SK-N-SH treated with all-trans-retinoic acid at 6 μM for 48 hours (cell line): ENCODE results near the gene ADPRM.

ENCODE experiments used
- ATAC-seq: fragments of 200-7000 bp; cut with Tn5 transposase; 3 replicates; pipeline ENCODE4 v1.9.1; 2020; ENCODE audit warnings: mild to moderate bottlenecking, moderate library complexity
- ARNTL ChIP-seq: fragments of 450-650 bp; formaldehyde crosslinking; IDR thresholded peaks from 2 replicates; pipeline ENCODE4 v1.5.0; 2020; ENCODE audit warnings: low read depth, mild to moderate bottlenecking, moderate library complexity, borderline replicate concordance
- BACH2 ChIP-seq: fragments of 250-450 bp; sonication (Bioruptor Pico); IDR thresholded peaks from 2 replicates; pipeline ENCODE4 v1.9.0; 2021; ENCODE audit warnings: mild to moderate bottlenecking, borderline replicate concordance
- CSDC2 ChIP-seq: fragments of 250-450 bp; sonication (Bioruptor Pico); IDR thresholded peaks from 2 replicates; pipeline ENCODE4 v1.5.0; 2020; ENCODE audit warnings: mild to moderate bottlenecking, moderate library complexity
- ESRRG ChIP-seq: fragments of 250-450 bp; sonication (Bioruptor Pico); IDR thresholded peaks from 2 replicates; pipeline ENCODE4 v1.6.1; 2021; ENCODE audit warnings: mild to moderate bottlenecking
- GLIS3 ChIP-seq: fragments of 250-450 bp; sonication (Bioruptor Pico); IDR thresholded peaks from 2 replicates; pipeline ENCODE4 v1.5.0; 2020; ENCODE audit warnings: mild to moderate bottlenecking, moderate library complexity
- ISL1 ChIP-seq: fragments of 250-450 bp; sonication (Bioruptor Pico); IDR thresholded peaks from 2 replicates; pipeline ENCODE4 v2.1.2; 2022; ENCODE audit warnings: mild to moderate bottlenecking, moderate library complexity
- OSR1 ChIP-seq: fragments of 250-450 bp; sonication (Bioruptor Pico); IDR thresholded peaks from 2 replicates; pipeline ENCODE4 v1.8.0; 2022; ENCODE audit warnings: moderate library complexity, mild to moderate bottlenecking, inconsistent platforms
- RARB ChIP-seq: fragments of 250-450 bp; sonication (Bioruptor Pico); IDR thresholded peaks from 2 replicates; pipeline ENCODE4 v1.8.0; 2021; ENCODE audit warnings: mild to moderate bottlenecking, moderate library complexity
- SNAI2 ChIP-seq: fragments of 250-450 bp; sonication (Bioruptor Pico); IDR thresholded peaks from 2 replicates; pipeline ENCODE4 v1.5.0; 2020; ENCODE audit warnings: mild to moderate bottlenecking, moderate library complexity
- TCF4 ChIP-seq: fragments of 250-450 bp; sonication (Bioruptor Pico); IDR thresholded peaks from 2 replicates; pipeline ENCODE4 v1.8.0; 2021; ENCODE audit warnings: mild to moderate bottlenecking, moderate library complexity, borderline replicate concordance
- TOX ChIP-seq: fragments of 250-450 bp; sonication (Bioruptor Pico); IDR thresholded peaks from 2 replicates; pipeline ENCODE4 v1.8.0; 2021; ENCODE audit warnings: mild to moderate bottlenecking, moderate library complexity, borderline replicate concordance
- TSHZ2 ChIP-seq: fragments of 250-450 bp; sonication (Bioruptor Pico); IDR thresholded peaks from 2 replicates; pipeline ENCODE4 v1.5.0; 2020; ENCODE audit warnings: mild to moderate bottlenecking, moderate library complexity
- ZFP3 ChIP-seq: fragments of 250-450 bp; sonication (Bioruptor Pico); IDR thresholded peaks from 2 replicates; pipeline ENCODE4 v1.5.0; 2020; ENCODE audit warnings: mild to moderate bottlenecking, moderate library complexity
- ZFP30 ChIP-seq: fragments of 450-650 bp; formaldehyde crosslinking; IDR thresholded peaks from 2 replicates; pipeline ENCODE4 v1.5.0; 2022; ENCODE audit warnings: mild to moderate bottlenecking, moderate library complexity
- ZNF565 ChIP-seq: fragments of 450-650 bp; formaldehyde crosslinking; conservative IDR thresholded peaks from 2 replicates; pipeline ENCODE4 v1.5.0; 2020; ENCODE audit warnings: low read depth, mild to moderate bottlenecking, moderate library complexity
- ZNF70 ChIP-seq: fragments of 450-650 bp; formaldehyde crosslinking; IDR thresholded peaks from 2 replicates; pipeline ENCODE4 v1.5.0; 2020; ENCODE audit warnings: mild to moderate bottlenecking, moderate library complexity
- ZNF8 ChIP-seq: fragments of 450-650 bp; formaldehyde crosslinking; IDR thresholded peaks from 2 replicates; pipeline ENCODE4 v1.5.0; 2020; ENCODE audit warnings: mild to moderate bottlenecking, moderate library complexity
- TF ChIP-seq, protein P1 (sequence below): fragments of 250-450 bp; sonication (Bioruptor Pico); IDR thresholded peaks from 2 replicates; pipeline ENCODE4 v1.8.0; 2021; ENCODE audit warnings: low read depth, mild to moderate bottlenecking, moderate library complexity, borderline replicate concordance
- TF ChIP-seq, protein P2 (sequence below): fragments of 250-450 bp; sonication (Bioruptor Pico); IDR thresholded peaks from 2 replicates; pipeline ENCODE4 v1.5.1; 2021; ENCODE audit warnings: mild to moderate bottlenecking, moderate library complexity
- TF ChIP-seq, protein P3 (sequence below): fragments of 250-450 bp; sonication (Bioruptor Pico); IDR thresholded peaks from 2 replicates; pipeline ENCODE4 v1.5.1; 2020; ENCODE audit warnings: low read depth, mild to moderate bottlenecking, moderate library complexity
- TF ChIP-seq, protein P4 (sequence below): fragments of 250-450 bp; sonication (Bioruptor Pico); IDR thresholded peaks from 2 replicates; pipeline ENCODE4 v1.8.0; 2020; ENCODE audit warnings: mild to moderate bottlenecking, moderate library complexity, borderline replicate concordance

ADPRM gene

DNA sequence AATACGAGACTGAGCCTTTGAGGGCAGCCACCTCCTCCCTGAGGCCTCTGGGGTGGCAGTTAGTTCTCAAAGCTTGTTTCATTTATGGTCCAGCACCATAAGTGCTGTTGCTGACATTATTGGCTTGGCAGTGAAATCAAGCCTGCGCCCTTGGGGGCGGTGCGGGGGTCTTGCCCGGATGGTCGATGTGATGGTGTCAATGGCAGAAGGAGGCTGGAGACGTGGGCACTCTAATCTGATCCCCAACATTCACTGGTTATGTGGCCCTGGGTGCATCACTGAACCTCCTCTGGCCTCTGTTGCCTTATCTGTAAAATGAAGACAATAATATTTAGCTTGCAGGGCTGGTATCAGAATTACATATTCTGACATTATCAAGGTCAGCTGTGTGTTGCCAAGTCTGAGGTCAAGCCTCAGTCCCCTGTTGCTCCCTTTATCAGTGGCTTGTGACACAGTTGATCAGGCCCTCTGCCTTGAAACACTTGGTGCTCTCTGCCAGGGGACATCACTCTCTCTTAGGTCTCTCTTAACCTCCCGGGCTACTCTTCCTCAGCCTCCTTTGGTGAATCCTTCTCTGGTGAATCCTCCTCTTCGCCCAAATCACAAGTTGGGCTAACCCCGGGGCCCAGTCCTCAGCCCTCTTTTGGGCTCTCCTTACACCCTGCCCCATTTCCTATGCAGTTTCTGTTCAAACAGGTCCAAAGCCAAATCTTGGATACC lies 44.2 kb downstream of the ADPRM start:
- no peak for TF ChIP-seq ISL1 (CRISPR knock-in tag)
- TF ChIP-seq ZFP30: no peak
- TF ChIP-seq BACH2 (CRISPR knock-in tag): no peak
- TF ChIP-seq ARNTL: no peak
- TF ChIP-seq, protein P1, sequence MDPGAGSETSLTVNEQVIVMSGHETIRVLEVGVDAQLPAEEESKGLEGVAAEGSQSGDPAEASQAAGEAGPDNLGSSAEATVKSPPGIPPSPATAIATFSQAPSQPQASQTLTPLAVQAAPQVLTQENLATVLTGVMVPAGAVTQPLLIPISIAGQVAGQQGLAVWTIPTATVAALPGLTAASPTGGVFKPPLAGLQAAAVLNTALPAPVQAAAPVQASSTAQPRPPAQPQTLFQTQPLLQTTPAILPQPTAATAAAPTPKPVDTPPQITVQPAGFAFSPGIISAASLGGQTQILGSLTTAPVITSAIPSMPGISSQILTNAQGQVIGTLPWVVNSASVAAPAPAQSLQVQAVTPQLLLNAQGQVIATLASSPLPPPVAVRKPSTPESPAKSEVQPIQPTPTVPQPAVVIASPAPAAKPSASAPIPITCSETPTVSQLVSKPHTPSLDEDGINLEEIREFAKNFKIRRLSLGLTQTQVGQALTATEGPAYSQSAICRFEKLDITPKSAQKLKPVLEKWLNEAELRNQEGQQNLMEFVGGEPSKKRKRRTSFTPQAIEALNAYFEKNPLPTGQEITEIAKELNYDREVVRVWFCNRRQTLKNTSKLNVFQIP (CRISPR knock-in tag): no peak
- TF ChIP-seq SNAI2 (CRISPR knock-in tag): no peak
- TF ChIP-seq TCF4 (CRISPR knock-in tag): no peak
- TF ChIP-seq OSR1: no peak
- no peak for TF ChIP-seq ZFP3 (CRISPR knock-in tag)
- TF ChIP-seq ZNF8 (CRISPR knock-in tag): no peak
- no peak for TF ChIP-seq CSDC2 (CRISPR knock-in tag)
- TF ChIP-seq, protein P2, sequence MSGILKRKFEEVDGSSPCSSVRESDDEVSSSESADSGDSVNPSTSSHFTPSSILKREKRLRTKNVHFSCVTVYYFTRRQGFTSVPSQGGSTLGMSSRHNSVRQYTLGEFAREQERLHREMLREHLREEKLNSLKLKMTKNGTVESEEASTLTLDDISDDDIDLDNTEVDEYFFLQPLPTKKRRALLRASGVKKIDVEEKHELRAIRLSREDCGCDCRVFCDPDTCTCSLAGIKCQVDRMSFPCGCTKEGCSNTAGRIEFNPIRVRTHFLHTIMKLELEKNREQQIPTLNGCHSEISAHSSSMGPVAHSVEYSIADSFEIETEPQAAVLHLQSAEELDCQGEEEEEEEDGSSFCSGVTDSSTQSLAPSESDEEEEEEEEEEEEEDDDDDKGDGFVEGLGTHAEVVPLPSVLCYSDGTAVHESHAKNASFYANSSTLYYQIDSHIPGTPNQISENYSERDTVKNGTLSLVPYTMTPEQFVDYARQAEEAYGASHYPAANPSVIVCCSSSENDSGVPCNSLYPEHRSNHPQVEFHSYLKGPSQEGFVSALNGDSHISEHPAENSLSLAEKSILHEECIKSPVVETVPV (CRISPR knock-in tag): no peak
- no peak for TF ChIP-seq ESRRG (CRISPR knock-in tag)
- no peak for TF ChIP-seq GLIS3 (CRISPR knock-in tag)
- no peak for ATAC-seq

DNA sequence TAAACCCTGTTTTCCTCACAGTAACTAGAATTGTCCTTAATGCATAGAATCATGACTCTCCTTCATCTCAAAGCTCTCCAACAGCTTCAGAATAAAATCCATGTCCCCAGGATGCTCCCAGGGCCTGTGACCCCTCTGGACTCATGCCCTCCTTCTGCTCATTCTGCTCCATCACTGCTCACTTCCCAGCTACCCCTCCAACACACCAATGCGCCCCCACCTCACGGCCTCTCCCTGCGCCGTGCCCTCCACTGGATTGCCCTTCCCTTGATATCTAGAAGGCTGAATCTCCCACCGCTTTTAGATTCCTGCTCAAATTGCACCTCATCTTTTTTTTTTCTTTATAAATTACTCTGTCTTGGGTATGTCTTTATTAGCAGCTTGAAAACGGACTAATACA lies 45.0 kb downstream of the ADPRM start:
- TF ChIP-seq, protein P3, sequence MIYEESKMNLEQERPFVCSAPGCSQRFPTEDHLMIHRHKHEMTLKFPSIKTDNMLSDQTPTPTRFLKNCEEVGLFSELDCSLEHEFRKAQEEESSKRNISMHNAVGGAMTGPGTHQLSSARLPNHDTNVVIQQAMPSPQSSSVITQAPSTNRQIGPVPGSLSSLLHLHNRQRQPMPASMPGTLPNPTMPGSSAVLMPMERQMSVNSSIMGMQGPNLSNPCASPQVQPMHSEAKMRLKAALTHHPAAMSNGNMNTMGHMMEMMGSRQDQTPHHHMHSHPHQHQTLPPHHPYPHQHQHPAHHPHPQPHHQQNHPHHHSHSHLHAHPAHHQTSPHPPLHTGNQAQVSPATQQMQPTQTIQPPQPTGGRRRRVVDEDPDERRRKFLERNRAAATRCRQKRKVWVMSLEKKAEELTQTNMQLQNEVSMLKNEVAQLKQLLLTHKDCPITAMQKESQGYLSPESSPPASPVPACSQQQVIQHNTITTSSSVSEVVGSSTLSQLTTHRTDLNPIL (CRISPR knock-in tag): no peak
- TF ChIP-seq SNAI2 (CRISPR knock-in tag): no peak
- TF ChIP-seq TSHZ2 (CRISPR knock-in tag): no peak
- no peak for TF ChIP-seq ESRRG (CRISPR knock-in tag)
- TF ChIP-seq GLIS3 (CRISPR knock-in tag): no peak
- no peak for TF ChIP-seq ISL1 (CRISPR knock-in tag)
- TF ChIP-seq, protein P2 (CRISPR knock-in tag): no peak
- no peak for TF ChIP-seq TOX (CRISPR knock-in tag)
- no peak for TF ChIP-seq ZFP3 (CRISPR knock-in tag)
- TF ChIP-seq, protein P4, sequence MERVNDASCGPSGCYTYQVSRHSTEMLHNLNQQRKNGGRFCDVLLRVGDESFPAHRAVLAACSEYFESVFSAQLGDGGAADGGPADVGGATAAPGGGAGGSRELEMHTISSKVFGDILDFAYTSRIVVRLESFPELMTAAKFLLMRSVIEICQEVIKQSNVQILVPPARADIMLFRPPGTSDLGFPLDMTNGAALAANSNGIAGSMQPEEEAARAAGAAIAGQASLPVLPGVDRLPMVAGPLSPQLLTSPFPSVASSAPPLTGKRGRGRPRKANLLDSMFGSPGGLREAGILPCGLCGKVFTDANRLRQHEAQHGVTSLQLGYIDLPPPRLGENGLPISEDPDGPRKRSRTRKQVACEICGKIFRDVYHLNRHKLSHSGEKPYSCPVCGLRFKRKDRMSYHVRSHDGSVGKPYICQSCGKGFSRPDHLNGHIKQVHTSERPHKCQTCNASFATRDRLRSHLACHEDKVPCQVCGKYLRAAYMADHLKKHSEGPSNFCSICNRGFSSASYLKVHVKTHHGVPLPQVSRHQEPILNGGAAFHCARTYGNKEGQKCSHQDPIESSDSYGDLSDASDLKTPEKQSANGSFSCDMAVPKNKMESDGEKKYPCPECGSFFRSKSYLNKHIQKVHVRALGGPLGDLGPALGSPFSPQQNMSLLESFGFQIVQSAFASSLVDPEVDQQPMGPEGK: no peak
- TF ChIP-seq ZNF70: no peak
- no peak for TF ChIP-seq RARB (CRISPR knock-in tag)
- no peak for TF ChIP-seq ZFP30
- TF ChIP-seq ZNF565 (CRISPR knock-in tag): no peak
- TF ChIP-seq, all 23 proteins: peak for 0
- no peak for ATAC-seq
